Astrocyte (in vitro differentiated cells and primary cell): ENCODE measurements around the gene COL5A2.

Source experiments
- EZH2 ChIP-seq: IDR thresholded peaks from 2 replicates; pipeline ENCODE4 v1.6.1; 2012; ENCODE audit warnings: mild to moderate bottlenecking, low read length, inconsistent platforms; ENCODE audit not compliant: insufficient read depth
- TF ChIP-seq, protein P1 (sequence below): IDR thresholded peaks from 2 replicates; pipeline ENCODE4 v1.5.1; 2011; ENCODE audit warnings: low read depth, mild to moderate bottlenecking, inconsistent platforms, low read length, moderate library complexity; ENCODE audit not compliant: insufficient read depth

- TF ChIP-seq, protein P1, sequence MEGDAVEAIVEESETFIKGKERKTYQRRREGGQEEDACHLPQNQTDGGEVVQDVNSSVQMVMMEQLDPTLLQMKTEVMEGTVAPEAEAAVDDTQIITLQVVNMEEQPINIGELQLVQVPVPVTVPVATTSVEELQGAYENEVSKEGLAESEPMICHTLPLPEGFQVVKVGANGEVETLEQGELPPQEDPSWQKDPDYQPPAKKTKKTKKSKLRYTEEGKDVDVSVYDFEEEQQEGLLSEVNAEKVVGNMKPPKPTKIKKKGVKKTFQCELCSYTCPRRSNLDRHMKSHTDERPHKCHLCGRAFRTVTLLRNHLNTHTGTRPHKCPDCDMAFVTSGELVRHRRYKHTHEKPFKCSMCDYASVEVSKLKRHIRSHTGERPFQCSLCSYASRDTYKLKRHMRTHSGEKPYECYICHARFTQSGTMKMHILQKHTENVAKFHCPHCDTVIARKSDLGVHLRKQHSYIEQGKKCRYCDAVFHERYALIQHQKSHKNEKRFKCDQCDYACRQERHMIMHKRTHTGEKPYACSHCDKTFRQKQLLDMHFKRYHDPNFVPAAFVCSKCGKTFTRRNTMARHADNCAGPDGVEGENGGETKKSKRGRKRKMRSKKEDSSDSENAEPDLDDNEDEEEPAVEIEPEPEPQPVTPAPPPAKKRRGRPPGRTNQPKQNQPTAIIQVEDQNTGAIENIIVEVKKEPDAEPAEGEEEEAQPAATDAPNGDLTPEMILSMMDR, result no peak
- no peak for TF ChIP-seq EZH2
These were observed 123.1 kb downstream of the COL5A2 start for GRCh38 chr2:189056200-189057106.
